ENCODE data around the gene CRHR2.

Gene CRHR2

GRCh38 chr7:30694774-30695721 is 12.8 kb upstream of the CRHR2 start:
- no peak for DNase-seq (ENCODE audit: low read depth in 1 of 2, low spot score in 1 of 2)

GRCh38 chr7:30694218-30694745 is 12.0 kb upstream of the CRHR2 start:
- TF ChIP-seq CTCF (IDR thresholded peaks at IDR 0.05; ENCODE audit: insufficient read depth, low read length): no peak
- TF ChIP-seq GABPA (IDR thresholded peaks at IDR 0.05; ENCODE audit: low read depth): no peak
- TF ChIP-seq SPI1 (IDR thresholded peaks at IDR 0.05; ENCODE audit: borderline replicate concordance, low read depth): no peak
- TF ChIP-seq REST (IDR thresholded peaks at IDR 0.05; ENCODE audit: insufficient replicate concordance, low read depth): no peak
- TF ChIP-seq POLR2AphosphoS5 (IDR thresholded peaks at IDR 0.05; ENCODE audit: low read depth): no peak
- H3K27me3 ChIP-seq (ENCODE audit: insufficient read depth, poor library complexity, severe bottlenecking): no peaks in the 10 kb centered on the region
- DNase-seq (ENCODE audit: low read depth in 1 of 2, low spot score in 1 of 2): no peak
- H3K4me3 ChIP-seq (replicated peaks; ENCODE audit: insufficient read depth, low read length): no peak overlapping the region
- no peak overlapping the region for H3K27ac ChIP-seq (replicated peaks)

More at GRCh38 chr7:30694774-30695721, 12.8 kb upstream of the CRHR2 start:
- no peak for TF ChIP-seq POLR2AphosphoS5 (IDR thresholded peaks at IDR 0.05; ENCODE audit: low read depth)
- no peak for TF ChIP-seq GABPA (IDR thresholded peaks at IDR 0.05; ENCODE audit: low read depth)
- no peak for TF ChIP-seq REST (IDR thresholded peaks at IDR 0.05; ENCODE audit: insufficient replicate concordance, low read depth)
- TF ChIP-seq SPI1 (IDR thresholded peaks at IDR 0.05; ENCODE audit: borderline replicate concordance, low read depth): no peak
- TF ChIP-seq CTCF (IDR thresholded peaks at IDR 0.05; ENCODE audit: insufficient read depth, low read length): no peak
- H3K27ac ChIP-seq (replicated peaks): no peak overlapping the region
- H3K4me3 ChIP-seq (replicated peaks; ENCODE audit: insufficient read depth, low read length): no peak overlapping the region
- H3K27me3 ChIP-seq (ENCODE audit: insufficient read depth, poor library complexity, severe bottlenecking): no peaks in the 10 kb centered on the region

- TF ChIP-seq POLR2AphosphoS5 (IDR thresholded peaks at IDR 0.05; ENCODE audit: low read depth) (no peak), SPI1 (IDR thresholded peaks at IDR 0.05; ENCODE audit: borderline replicate concordance, low read depth) (no peak), REST (IDR thresholded peaks at IDR 0.05; ENCODE audit: insufficient replicate concordance, low read depth) (no peak), CTCF (IDR thresholded peaks at IDR 0.05; ENCODE audit: insufficient read depth, low read length) (no peak), GABPA (IDR thresholded peaks at IDR 0.05; ENCODE audit: low read depth) (no peak)
- Histone ChIP-seq H3K27ac (replicated peaks) (no peak overlapping the region), H3K27me3 (ENCODE audit: insufficient read depth, poor library complexity, severe bottlenecking) (no peaks in the 10 kb centered on the region), H3K4me3 (replicated peaks; ENCODE audit: insufficient read depth, low read length) (no peak overlapping the region)
- no peak for DNase-seq (ENCODE audit: low read depth in 1 of 2, low spot score in 1 of 2)
These were observed 10.6 kb upstream of the CRHR2 start for GRCh38 chr7:30692882-30693281.

Measured in HL-60 (cell line).